GM12878 (cell line): Measurements from ENCODE around the gene PNLDC1. TPM values are rescaled to one million over a fixed set of nuclear protein-coding genes. Genes with fewer than 3 reads are reported as not detected.

Experiments used
- ATAC-seq: fragments of 200-7000 bp; cut with Tn5 transposase; 3 replicates; pipeline ENCODE4 v1.9.1; 2020; ENCODE audit warnings: mild to moderate bottlenecking, moderate library complexity
- BruUV-seq: library from RNA; stranded (reverse); fragments of 400-500 nt; replicated peaks from 2 replicates; lab custom pipeline; 2021; lab: Mats Ljungman, UMichigan
- CTCF ChIA-PET: fragments of 300-600 bp; sonication (Branson Sonifier 250); formaldehyde crosslinking; extraction: SDS; loops from one replicate; lab custom pipeline; 2021; ENCODE audit warnings: inconsistent platforms; lab: Yijun Ruan, JAX
- POLR2A ChIA-PET: fragments of 350-600 bp; formaldehyde crosslinking; extraction: SDS; loops from one replicate; lab custom pipeline; 2021; ENCODE audit warnings: inconsistent platforms; lab: Charles Lee
- RAD21 ChIA-PET: fragments of 300-600 bp; sonication (Branson Sonifier 250); formaldehyde crosslinking; loops from one replicate; lab custom pipeline; 2023; ENCODE audit warnings: antibody characterized with exemption; ENCODE audit not compliant: unreplicated experiment; lab: Charles Lee
- SMC1A ChIA-PET: fragments of 300-600 bp; sonication (Branson Sonifier 250); formaldehyde crosslinking; loops from one replicate; lab custom pipeline; 2023; ENCODE audit not compliant: unreplicated experiment, uncharacterized antibody; lab: Charles Lee
- DNase-seq: peaks from one replicate; pipeline ENCODE4 v3.0.0-alpha.2; 2011; ENCODE audit warnings: low read depth, low spot score
- FAIRE-seq: peaks from 3 replicates; lab custom pipeline; 2011; peaks lifted over from hg19 to GRCh38; lab: Jason Lieb, UNC
- H2AFZ ChIP-seq: 2 replicates; pipeline ENCODE4 v1.6.0; 2011; ENCODE audit warnings: low read depth, low read length, control low read depth; ENCODE audit not compliant: control insufficient read depth
- H3K27ac ChIP-seq: 2 replicates; pipeline ENCODE4 v1.5.1; 2011; ENCODE audit warnings: control low read depth; ENCODE audit not compliant: control insufficient read depth, insufficient read depth
- H3K27me3 ChIP-seq, 2 experiments: replicated peaks in 1 of 2; 2 replicates each; pipeline versions ENCODE4 v1.6.0 to v1.6.1; 2011; ENCODE audit warnings: low read length in 1 of 2; ENCODE audit not compliant: control insufficient read depth in 2 of 2, insufficient read depth in 2 of 2
- H3K36me3 ChIP-seq, 2 experiments: 2 replicates each; pipeline ENCODE4 v1.5.1; 2011; ENCODE audit warnings: low read length in 1 of 2; ENCODE audit not compliant: control insufficient read depth in 2 of 2, insufficient read depth in 2 of 2
- H3K4me1 ChIP-seq: 2 replicates; pipeline ENCODE4 v1.6.1; 2011; ENCODE audit warnings: mild to moderate bottlenecking, low read length, moderate library complexity, mixed read lengths; ENCODE audit not compliant: control insufficient read depth, insufficient read depth
- H3K4me2 ChIP-seq: 2 replicates; pipeline ENCODE4 v1.6.0; 2011; ENCODE audit warnings: control low read depth; ENCODE audit not compliant: control insufficient read depth, insufficient read depth
- H3K4me3 ChIP-seq: fragments of 200-600 bp; sonication (generic); 2 replicates; pipeline ENCODE4 v1.5.1; 2016
- H3K79me2 ChIP-seq: 2 replicates; pipeline ENCODE4 v1.6.0; 2011; ENCODE audit warnings: low read length; ENCODE audit not compliant: control insufficient read depth, insufficient read depth
- H3K9ac ChIP-seq: 2 replicates; pipeline ENCODE4 v1.8.0; 2011; ENCODE audit warnings: low read length, control low read depth, mixed read lengths; ENCODE audit not compliant: control insufficient read depth, insufficient read depth
- H3K9me3 ChIP-seq: replicated peaks from 3 replicates; pipeline ENCODE4 v1.5.1; 2011; ENCODE audit warnings: mild to moderate bottlenecking, low read length; ENCODE audit not compliant: control insufficient read depth, insufficient read depth
- H4K20me1 ChIP-seq: 2 replicates; pipeline ENCODE4 v1.6.0; 2011; ENCODE audit not compliant: control insufficient read depth, insufficient read depth
- CHD1 ChIP-seq: IDR thresholded peaks from 2 replicates; pipeline ENCODE4 v1.6.1; 2012; ENCODE audit warnings: low read depth, low read length, improper control_type of control experiment
- MYC ChIP-seq: IDR thresholded peaks from 2 replicates; pipeline ENCODE4 v1.6.1; 2011; ENCODE audit warnings: mild to moderate bottlenecking, low read length, moderate library complexity, inconsistent platforms; ENCODE audit not compliant: insufficient read depth, insufficient replicate concordance, insufficient read length, severe bottlenecking
- NFIC ChIP-seq: IDR thresholded peaks from 2 replicates; pipeline ENCODE4 v1.6.1; 2012; ENCODE audit warnings: low read depth, mild to moderate bottlenecking, inconsistent platforms, low read length, moderate library complexity
- PAX8 ChIP-seq: fragments of 450-650 bp; IDR thresholded peaks from 2 replicates; pipeline ENCODE4 v1.6.1; 2017; ENCODE audit warnings: mild to moderate bottlenecking, moderate library complexity
- POLR2AphosphoS5 ChIP-seq: IDR thresholded peaks from 2 replicates; pipeline ENCODE4 v1.6.1; 2011; ENCODE audit warnings: mild to moderate bottlenecking, low read length, inconsistent platforms
- SMAD1 ChIP-seq: fragments of 450-650 bp; IDR thresholded peaks from 2 replicates; pipeline ENCODE4 v1.6.1; 2018; ENCODE audit warnings: mild to moderate bottlenecking, low read depth; ENCODE audit not compliant: partially characterized antibody
- WGBS: methylation state at CpG from one replicate; pipeline ENCODE4 v1.1.6; 2016; ENCODE audit warnings: low lambda C conversion rate; ENCODE audit not compliant: insufficient replicate concordance, insufficient coverage; ENCODE audit errors: missing lambda C conversion rate; 5-methylcytosine and 5-hydroxymethylcytosine counted together
- in situ Hi-C: fragments of 300-500 bp; cut with MboI; formaldehyde crosslinking; loops from 9 replicates; pipeline ENCODE4 v1.14.3; 2018; ENCODE audit warnings: mixed read lengths
- intact Hi-C: fragments of 100-400 bp; cut with micrococcal nuclease; formaldehyde crosslinking; loops from one replicate; pipeline ENCODE4 v1.14.2; 2022; ENCODE audit not compliant: unreplicated experiment
- polyA plus RNA-seq, 11 experiments: library from polyadenylated mRNA; depleted of rRNA in 4 of 11; unstranded in 6 of 11; stranded (reverse) in 5 of 11; fragments of >200 nt; fragmentation: Nextera tagmentation in 4 of 11; fragmentation: Illumina TruSeq in 1 of 11; extraction: Ambion mirVana in 4 of 11; extraction: Trizol in 1 of 11; gene quantifications; 1 replicate in 1 of 11; 2 replicates in 10 of 11; pipeline versions ENCODE4 v1.2.1 to v1.2.3, GENCODE V29; 2011 to 2016; ENCODE audit warnings: inconsistent platforms in 2 of 11, missing spikeins in 2 of 11, low read depth in 1 of 11
- total RNA-seq, 4 experiments: library from RNA; depleted of rRNA in 3 of 4; stranded (reverse); fragments of >200 nt in 3 of 4; fragmentation: Illumina TruSeq in 1 of 4; extraction: Trizol in 1 of 4; gene quantifications; 2 replicates each; pipeline versions ENCODE4 v1.2.1 to v1.2.3, GENCODE V29; 2013 to 2021

PNLDC1 gene
- total and polyA plus RNA-seq, 10 of the 15 experiments (the other 5 are each of a cell fraction or from before 2014, with no cell fraction given) = 0.06 to 0.25 (median 0.09) TPM; not detected in 2

GRCh38 chr6:159817951-159818739 is 18.1 kb downstream of the PNLDC1 start:
- ChIA-PET RAD21 (no interaction called here), CTCF (no interaction called here), SMC1A (interaction anchor here (1.1 kb wide), 1 partner anchor 10 kb away, joined by 3 read pairs; no protein-coding TSS in a partner anchor), POLR2A (no interaction called here)
- TF ChIP-seq NFIC (no peak), PAX8 (no peak), CHD1 (no peak), SMAD1 (no peak), MYC (no peak)
- H3K79me2 ChIP-seq = no peaks in the 10 kb centered on the region
- no peak for FAIRE-seq
- in situ Hi-C loops = no loop called here
- H4K20me1 ChIP-seq = no peaks in the 10 kb centered on the region
- no peak overlapping the region for H2AFZ ChIP-seq
- no TSS peak for BruUV-seq
- no peak overlapping the region for H3K9ac ChIP-seq
- H3K27ac ChIP-seq = no peak overlapping the region
- no peak overlapping the region for H3K4me2 ChIP-seq
- no peaks in the 10 kb centered on the region for H3K9me3 ChIP-seq
- H3K4me1 ChIP-seq = no peaks in the 10 kb centered on the region
- WGBS = 75% methylated on average over 22 of the region's 23 CpGs
- intact Hi-C loops = no loop called here
- no peaks in the 10 kb centered on the region; a peak in 1 of 4 replicates for H3K27me3 ChIP-seq
- no peak for ATAC-seq
- no peak overlapping the region for H3K4me3 ChIP-seq
- no peaks in the 10 kb centered on the region for H3K36me3 ChIP-seq
- no peak for DNase-seq

- no TSS peak for BruUV-seq
- ATAC-seq = no peak
- Histone ChIP-seq H3K79me2 (no peaks in the 10 kb centered on the region), H3K27me3 (no peaks in the 10 kb centered on the region; a peak in 1 of 4 replicates), H3K9ac (no peak overlapping the region), H4K20me1 (no peaks in the 10 kb centered on the region), H3K4me2 (no peak overlapping the region), H3K9me3 (no peaks in the 10 kb centered on the region), H3K36me3 (no peaks in the 10 kb centered on the region), H3K4me1 (no peaks in the 10 kb centered on the region), H3K4me3 (no peak overlapping the region), H2AFZ (no peak overlapping the region), H3K27ac (no peak overlapping the region)
- FAIRE-seq = no peak
- no peak for DNase-seq
- ChIA-PET RAD21 (interaction anchor here (0.6 kb wide), 1 partner anchor 98 kb away, joined by 4 read pairs; no protein-coding TSS in a partner anchor), CTCF (no interaction called here), SMC1A (no interaction called here), POLR2A (interaction anchor here (2.1 kb wide), 1 partner anchor 10 kb away, joined by 6 read pairs; no protein-coding TSS in a partner anchor)
- in situ Hi-C loops = no loop called here
- no peak for TF ChIP-seq POLR2AphosphoS5
- intact Hi-C loops = no loop called here
- 68% methylated on average over 16 of the region's 16 CpGs for WGBS
Observed at GRCh38 chr6:159819098-159819497, 19.0 kb downstream of the PNLDC1 start.
